ENCODE data around the gene PAQR5. TPM values are rescaled to one million over a fixed set of nuclear protein-coding genes. Genes with fewer than 3 reads are reported as not detected.
"Not testable (repeated sequence)": the region's sequence is repeated elsewhere in the genome, so short reads cannot be mapped to it uniquely, and the experiment has no call there.

PAQR5 gene
- total RNA-seq, 2 donors from 2014 or later: 1.2 to 6.1 TPM

DNA sequence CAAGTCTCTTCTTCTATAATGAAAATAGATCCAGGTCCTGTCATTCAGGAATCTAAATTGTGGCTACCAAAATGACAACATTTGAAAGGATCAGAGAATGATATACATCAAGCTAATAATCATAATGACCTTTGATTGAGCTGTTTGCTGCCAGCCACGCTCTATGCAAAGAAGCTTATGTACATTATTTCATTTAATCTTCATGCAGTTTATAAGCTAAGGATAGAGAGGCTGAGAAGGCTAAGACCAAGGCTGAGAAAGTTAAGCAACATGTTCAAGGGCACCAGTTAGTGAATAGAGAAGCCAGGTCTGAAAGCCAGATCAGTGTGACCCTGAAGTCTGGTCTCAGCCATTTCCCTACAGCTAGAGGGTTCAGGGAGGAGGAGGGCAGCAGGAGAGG, 29.4 kb downstream of the PAQR5 start:
- Histone ChIP-seq H3K36me3 (no peaks in the 10 kb centered on the region), H3K27ac (no peak overlapping the region), H3K4me1 (ENCODE audit: control insufficient read depth in 1 of 2, low read depth in 2 of 2) (no peaks in the 10 kb centered on the region), H3K9me3 (no peaks in the 10 kb centered on the region), H3K4me3 (no peak overlapping the region), H3K27me3 (replicated peaks; ENCODE audit: insufficient read depth) (no peaks in the 10 kb centered on the region)
- TF ChIP-seq, protein P1, sequence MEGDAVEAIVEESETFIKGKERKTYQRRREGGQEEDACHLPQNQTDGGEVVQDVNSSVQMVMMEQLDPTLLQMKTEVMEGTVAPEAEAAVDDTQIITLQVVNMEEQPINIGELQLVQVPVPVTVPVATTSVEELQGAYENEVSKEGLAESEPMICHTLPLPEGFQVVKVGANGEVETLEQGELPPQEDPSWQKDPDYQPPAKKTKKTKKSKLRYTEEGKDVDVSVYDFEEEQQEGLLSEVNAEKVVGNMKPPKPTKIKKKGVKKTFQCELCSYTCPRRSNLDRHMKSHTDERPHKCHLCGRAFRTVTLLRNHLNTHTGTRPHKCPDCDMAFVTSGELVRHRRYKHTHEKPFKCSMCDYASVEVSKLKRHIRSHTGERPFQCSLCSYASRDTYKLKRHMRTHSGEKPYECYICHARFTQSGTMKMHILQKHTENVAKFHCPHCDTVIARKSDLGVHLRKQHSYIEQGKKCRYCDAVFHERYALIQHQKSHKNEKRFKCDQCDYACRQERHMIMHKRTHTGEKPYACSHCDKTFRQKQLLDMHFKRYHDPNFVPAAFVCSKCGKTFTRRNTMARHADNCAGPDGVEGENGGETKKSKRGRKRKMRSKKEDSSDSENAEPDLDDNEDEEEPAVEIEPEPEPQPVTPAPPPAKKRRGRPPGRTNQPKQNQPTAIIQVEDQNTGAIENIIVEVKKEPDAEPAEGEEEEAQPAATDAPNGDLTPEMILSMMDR (IDR thresholded peaks at IDR 0.05): no peak
- DNase-seq (ENCODE audit: low spot score) (no peak), ATAC-seq (ENCODE audit: insufficient number of reproducible peaks, low FRiP score, low read depth) (no peak)

DNA sequence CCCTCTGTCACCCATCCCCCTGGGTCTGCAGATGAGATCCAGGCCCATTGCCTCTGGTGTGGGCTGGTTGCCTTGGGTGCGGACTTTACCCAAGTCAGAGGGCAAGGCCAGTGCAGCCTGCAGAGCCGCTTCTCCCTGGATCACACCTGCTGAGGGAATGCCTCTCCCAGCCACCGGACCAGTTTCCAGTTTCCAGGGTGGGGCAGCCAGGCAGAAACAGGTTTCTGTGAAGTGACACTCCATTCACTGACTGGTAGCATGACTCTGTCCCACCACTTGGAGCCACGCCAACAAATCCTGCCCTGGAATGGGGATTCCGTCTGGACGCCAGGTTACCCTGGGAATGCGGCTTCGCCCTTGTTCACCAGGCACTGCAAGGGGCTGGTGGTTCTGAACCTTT, 30.0 kb downstream of the PAQR5 start:
- DNase-seq (ENCODE audit: low spot score) (no peak), ATAC-seq (ENCODE audit: insufficient number of reproducible peaks, low FRiP score, low read depth) (no peak)
- Histone ChIP-seq H3K27ac (no peak overlapping the region), H3K27me3 (replicated peaks; ENCODE audit: insufficient read depth) (no peaks in the 10 kb centered on the region), H3K4me1 (ENCODE audit: control insufficient read depth in 1 of 2, low read depth in 2 of 2) (no peaks in the 10 kb centered on the region), H3K9me3 (no peaks in the 10 kb centered on the region), H3K4me3 (no peak overlapping the region), H3K36me3 (no peaks in the 10 kb centered on the region)
- TF ChIP-seq, protein P1 (IDR thresholded peaks at IDR 0.05): no peak

DNA sequence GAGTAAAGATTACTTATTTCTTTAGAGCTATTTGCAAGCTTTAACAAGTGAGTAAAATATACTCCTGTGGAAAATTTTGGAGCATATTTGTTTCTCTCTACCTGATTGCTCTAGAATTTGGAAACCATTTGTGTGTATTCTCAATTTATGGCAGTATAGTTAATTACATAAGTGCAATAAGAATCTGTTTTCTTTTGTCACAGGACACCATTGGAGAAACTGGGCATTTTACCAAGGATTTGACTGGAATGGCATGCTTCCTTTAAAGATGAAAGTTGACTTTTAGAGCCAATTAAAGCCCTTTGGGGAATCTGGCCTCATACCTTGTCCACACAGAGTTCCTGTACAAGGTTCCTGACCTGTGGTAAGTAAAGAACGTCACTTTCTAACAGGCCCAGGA, 38.4 kb downstream of the PAQR5 start:
- H3K4me3 ChIP-seq: no peak overlapping the region
- TF ChIP-seq, protein P1 (IDR thresholded peaks at IDR 0.05): no peak
- ATAC-seq (ENCODE audit: insufficient number of reproducible peaks, low FRiP score, low read depth) (no peak), DNase-seq (ENCODE audit: low spot score) (no peak)
- no peak overlapping the region for H3K27ac ChIP-seq
- no peaks in the 10 kb centered on the region for H3K4me1 ChIP-seq (ENCODE audit: control insufficient read depth in 1 of 2, low read depth in 2 of 2)
- H3K9me3 ChIP-seq: no peaks in the 10 kb centered on the region
- H3K36me3 ChIP-seq: no peaks in the 10 kb centered on the region
- H3K27me3 ChIP-seq (replicated peaks; ENCODE audit: insufficient read depth): no peaks in the 10 kb centered on the region

DNA sequence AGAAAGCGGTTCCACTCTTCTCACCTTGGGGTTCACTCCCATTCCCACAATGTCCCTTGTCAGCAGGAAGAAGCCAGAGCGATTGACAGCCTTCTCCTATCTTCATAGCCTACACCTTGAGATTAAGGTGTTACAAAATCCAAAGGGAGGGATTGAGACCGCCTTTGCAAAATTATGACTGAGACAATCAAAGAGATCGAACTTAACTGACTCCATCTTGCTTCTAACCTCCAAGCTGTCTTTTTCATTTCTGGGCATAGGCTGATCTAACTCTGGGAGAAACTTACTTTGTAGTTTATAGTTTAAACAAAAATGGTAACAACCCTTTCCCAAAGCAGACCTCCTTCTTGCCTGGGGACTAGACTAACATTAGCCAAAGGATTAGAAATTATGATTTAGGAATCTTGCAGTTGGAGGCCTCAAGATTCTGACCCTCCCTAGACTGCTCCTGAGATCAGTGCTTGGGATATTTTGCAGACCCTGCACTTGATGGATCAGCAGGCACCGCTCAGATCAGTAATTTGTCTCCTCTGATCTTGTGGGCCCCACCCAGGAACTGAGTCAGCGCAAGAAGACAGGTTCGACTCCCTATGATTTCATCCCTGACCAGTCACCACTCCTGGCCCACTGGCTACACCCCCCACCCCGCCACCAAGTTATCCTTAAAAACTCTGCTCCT, 40.0 kb downstream of the PAQR5 start:
- Histone ChIP-seq H3K4me3 (no peak overlapping the region), H3K4me1 (ENCODE audit: control insufficient read depth in 1 of 2, low read depth in 2 of 2) (no peaks in the 10 kb centered on the region), H3K27ac (no peak overlapping the region), H3K27me3 (replicated peaks; ENCODE audit: insufficient read depth) (no peaks in the 10 kb centered on the region), H3K36me3 (no peaks in the 10 kb centered on the region), H3K9me3 (no peaks in the 10 kb centered on the region)
- ATAC-seq (ENCODE audit: insufficient number of reproducible peaks, low FRiP score, low read depth): no peak
- TF ChIP-seq, protein P1 (IDR thresholded peaks at IDR 0.05): no peak
- DNase-seq (ENCODE audit: low spot score): no peak

DNA sequence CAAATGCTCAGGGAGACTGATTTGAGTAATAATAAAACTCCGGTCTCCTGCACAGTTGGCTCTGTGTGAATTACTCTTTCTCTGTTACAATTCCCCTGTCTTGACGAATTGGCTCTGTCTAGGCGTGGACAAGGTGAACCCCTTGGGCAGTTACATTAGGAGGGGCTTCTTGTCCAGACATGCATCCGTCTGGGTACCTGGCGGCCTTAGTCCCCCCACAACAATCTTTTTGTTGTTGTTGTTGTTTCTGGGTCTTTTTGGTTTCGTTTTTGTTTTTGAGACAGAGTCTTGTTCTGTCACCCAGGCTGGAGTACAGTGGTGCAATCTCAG, 40.5 kb downstream of the PAQR5 start:
- H3K27ac ChIP-seq; H3K4me3 ChIP-seq; H3K36me3 ChIP-seq; H3K9me3 ChIP-seq; H3K4me1 ChIP-seq (ENCODE audit: control insufficient read depth in 1 of 2, low read depth in 2 of 2); ATAC-seq (ENCODE audit: insufficient number of reproducible peaks, low FRiP score, low read depth); DNase-seq (ENCODE audit: low spot score); H3K27me3 ChIP-seq (replicated peaks; ENCODE audit: insufficient read depth): not testable (repeated sequence)

Data from thoracic aorta (tissue), 2 donors.